Measurements from ENCODE around the gene IL17RE.
"Not testable (repeated sequence)": the region's sequence is repeated elsewhere in the genome, so short reads cannot be mapped to it uniquely, and the experiment has no call there.

IL17RE gene

GRCh38 chr3:9862391-9863057 lies 40.1 kb upstream of the IL17RE start:
- no peak for DNase-seq (ENCODE audit: low read depth, low spot score)
- peak; percentile 52 for TF ChIP-seq CTCF (IDR thresholded peaks at IDR 0.05; ENCODE audit: insufficient read depth, low read length, missing control alignments)
- CTCF ChIA-PET, result no interaction called here
- POLR2A ChIA-PET, result no interaction called here
- H3K4me3 ChIP-seq (ENCODE audit: low read depth, low read length), result no peak overlapping the region

- POLR2A ChIA-PET, result no interaction called here
- H3K4me3 ChIP-seq (ENCODE audit: low read depth, low read length), result no peak overlapping the region
- TF ChIP-seq CTCF (IDR thresholded peaks at IDR 0.05; ENCODE audit: insufficient read depth, low read length, missing control alignments), result no peak
- no peak for DNase-seq (ENCODE audit: low read depth, low spot score)
- CTCF ChIA-PET, result interaction anchor here (1.2 to 1.9 kb wide), 2 partner anchors 16 to 91 kb away, joined by 3 to 4 read pairs; no protein-coding TSS in a partner anchor
Observed at GRCh38 chr3:9863058-9863772, 39.4 kb upstream of the IL17RE start.

GRCh38 chr3:9864200-9864927 lies 38.3 kb upstream of the IL17RE start:
- ChIA-PET CTCF (interaction anchor here (0.6 to 2.1 kb wide), 8 partner anchors 15 to 1330 kb away, joined by 3 to 7 read pairs (median 3); partner anchors contain the start of gene RPUSD3), POLR2A (no interaction called here)
- no peak overlapping the region for H3K4me3 ChIP-seq (ENCODE audit: low read depth, low read length)
- DNase-seq (ENCODE audit: low read depth, low spot score), result peak; percentile 44
- no peak for TF ChIP-seq CTCF (IDR thresholded peaks at IDR 0.05; ENCODE audit: insufficient read depth, low read length, missing control alignments)

GRCh38 chr3:9865125-9865637 lies 37.5 kb upstream of the IL17RE start:
- POLR2A ChIA-PET; DNase-seq (ENCODE audit: low read depth, low spot score); H3K4me3 ChIP-seq (ENCODE audit: low read depth, low read length): not testable (repeated sequence)
- CTCF ChIA-PET, result interaction anchor here (0.7 to 2.1 kb wide), 6 partner anchors 22 to 90 kb away, joined by 3 to 7 read pairs (median 4); partner anchors contain the start of gene RPUSD3

GRCh38 chr3:9866639-9867038 lies 36.0 kb upstream of the IL17RE start:
- POLR2A ChIA-PET, result interaction anchor here (1.1 kb wide), 1 partner anchor 381 kb away, joined by 3 read pairs; no protein-coding TSS in a partner anchor
- no peak overlapping the region for H3K4me3 ChIP-seq (ENCODE audit: low read depth, low read length)
- no peak for TF ChIP-seq CTCF (IDR thresholded peaks at IDR 0.05; ENCODE audit: insufficient read depth, low read length, missing control alignments)
- no peak for DNase-seq (ENCODE audit: low read depth, low spot score)
- CTCF ChIA-PET, result no interaction called here

- no peak for TF ChIP-seq CTCF (IDR thresholded peaks at IDR 0.05; ENCODE audit: insufficient read depth, low read length, missing control alignments)
- no peak overlapping the region for H3K4me3 ChIP-seq (ENCODE audit: low read depth, low read length)
- POLR2A ChIA-PET, result interaction anchor here (1.1 kb wide), 1 partner anchor 381 kb away, joined by 3 read pairs; no protein-coding TSS in a partner anchor
- CTCF ChIA-PET, result no interaction called here
- no peak for DNase-seq (ENCODE audit: low read depth, low spot score)
Observed at GRCh38 chr3:9867106-9867505, 35.5 kb upstream of the IL17RE start.

Data from AG04449 (cell line).